ENCODE results near the gene ZFP36L2. TPM values are rescaled to one million over a fixed set of nuclear protein-coding genes. Genes with fewer than 3 reads are reported as not detected.

The ZFP36L2 gene
- total and polyA plus RNA-seq, 9 of the 15 experiments (the other 6 are each of a cell fraction or from before 2014, with no cell fraction given), result 4.1 to 60.6 (median 20.3) TPM

DNA sequence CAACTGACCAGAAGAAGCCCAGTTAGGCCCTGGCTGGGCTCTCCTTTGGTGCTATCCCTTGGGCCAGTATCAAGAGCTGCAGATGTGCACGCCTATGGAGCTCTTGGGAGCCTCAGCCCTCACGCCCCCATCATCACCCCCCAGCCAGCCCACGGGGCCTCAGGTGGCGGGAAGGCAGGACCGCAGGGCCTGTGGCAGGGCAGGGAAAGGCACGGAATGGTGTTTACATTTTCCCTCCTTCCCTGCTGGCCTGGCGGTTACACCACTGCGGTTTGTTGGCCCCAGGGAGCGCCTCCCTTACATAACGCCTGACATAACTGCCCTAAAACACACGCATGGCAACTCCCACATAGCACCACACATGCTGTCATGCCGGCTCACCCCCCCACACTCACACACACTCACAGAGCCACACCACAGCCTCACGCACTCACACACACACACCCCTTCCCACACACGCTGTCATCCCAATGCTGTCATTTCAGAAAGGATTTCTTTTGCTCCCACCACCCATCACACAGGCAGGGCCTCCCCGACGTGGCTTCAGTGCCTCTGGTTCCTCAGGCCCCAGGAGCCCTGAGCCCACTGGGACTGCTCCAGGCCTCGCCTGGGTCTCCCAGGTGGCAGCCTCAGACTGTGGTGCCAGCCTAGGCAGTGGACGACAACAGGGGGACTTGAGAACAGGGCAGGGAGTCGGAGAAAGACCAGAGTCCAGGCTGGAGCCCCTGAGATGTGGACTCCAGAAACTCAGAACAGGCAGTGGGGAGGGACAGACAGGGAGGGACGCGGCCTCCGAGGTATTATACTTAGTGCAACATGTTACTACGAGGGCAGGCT is 15.7 kb downstream of the ZFP36L2 start (continued):
- TF ChIP-seq, protein P1, sequence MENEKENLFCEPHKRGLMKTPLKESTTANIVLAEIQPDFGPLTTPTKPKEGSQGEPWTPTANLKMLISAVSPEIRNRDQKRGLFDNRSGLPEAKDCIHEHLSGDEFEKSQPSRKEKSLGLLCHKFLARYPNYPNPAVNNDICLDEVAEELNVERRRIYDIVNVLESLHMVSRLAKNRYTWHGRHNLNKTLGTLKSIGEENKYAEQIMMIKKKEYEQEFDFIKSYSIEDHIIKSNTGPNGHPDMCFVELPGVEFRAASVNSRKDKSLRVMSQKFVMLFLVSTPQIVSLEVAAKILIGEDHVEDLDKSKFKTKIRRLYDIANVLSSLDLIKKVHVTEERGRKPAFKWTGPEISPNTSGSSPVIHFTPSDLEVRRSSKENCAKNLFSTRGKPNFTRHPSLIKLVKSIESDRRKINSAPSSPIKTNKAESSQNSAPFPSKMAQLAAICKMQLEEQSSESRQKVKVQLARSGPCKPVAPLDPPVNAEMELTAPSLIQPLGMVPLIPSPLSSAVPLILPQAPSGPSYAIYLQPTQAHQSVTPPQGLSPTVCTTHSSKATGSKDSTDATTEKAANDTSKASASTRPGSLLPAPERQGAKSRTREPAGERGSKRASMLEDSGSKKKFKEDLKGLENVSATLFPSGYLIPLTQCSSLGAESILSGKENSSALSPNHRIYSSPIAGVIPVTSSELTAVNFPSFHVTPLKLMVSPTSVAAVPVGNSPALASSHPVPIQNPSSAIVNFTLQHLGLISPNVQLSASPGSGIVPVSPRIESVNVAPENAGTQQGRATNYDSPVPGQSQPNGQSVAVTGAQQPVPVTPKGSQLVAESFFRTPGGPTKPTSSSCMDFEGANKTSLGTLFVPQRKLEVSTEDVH (IDR thresholded peaks at IDR 0.05; ENCODE audit: low read depth, partially characterized antibody), result peak; percentile 42
- no peak for TF ChIP-seq HDAC3 (IDR thresholded peaks at IDR 0.05; ENCODE audit: borderline replicate concordance, partially characterized antibody)
- TF ChIP-seq ZFP30 (CRISPR knock-in tag; IDR thresholded peaks at IDR 0.05; ENCODE audit: borderline replicate concordance), result no peak
- TF ChIP-seq ZKSCAN1 (IDR thresholded peaks at IDR 0.05; ENCODE audit: low read depth, low read length), result no peak
- no peak for TF ChIP-seq NR2F6 (CRISPR knock-in tag; IDR thresholded peaks at IDR 0.05)
- no peak for TF ChIP-seq ZNF511 (CRISPR knock-in tag; IDR thresholded peaks at IDR 0.05)
- TF ChIP-seq ZBTB8A (IDR thresholded peaks at IDR 0.05; ENCODE audit: partially characterized antibody), result no peak
- TF ChIP-seq EP300 (IDR thresholded peaks at IDR 0.05; ENCODE audit: low read length), result peak; percentile 51
- TF ChIP-seq, protein P2, sequence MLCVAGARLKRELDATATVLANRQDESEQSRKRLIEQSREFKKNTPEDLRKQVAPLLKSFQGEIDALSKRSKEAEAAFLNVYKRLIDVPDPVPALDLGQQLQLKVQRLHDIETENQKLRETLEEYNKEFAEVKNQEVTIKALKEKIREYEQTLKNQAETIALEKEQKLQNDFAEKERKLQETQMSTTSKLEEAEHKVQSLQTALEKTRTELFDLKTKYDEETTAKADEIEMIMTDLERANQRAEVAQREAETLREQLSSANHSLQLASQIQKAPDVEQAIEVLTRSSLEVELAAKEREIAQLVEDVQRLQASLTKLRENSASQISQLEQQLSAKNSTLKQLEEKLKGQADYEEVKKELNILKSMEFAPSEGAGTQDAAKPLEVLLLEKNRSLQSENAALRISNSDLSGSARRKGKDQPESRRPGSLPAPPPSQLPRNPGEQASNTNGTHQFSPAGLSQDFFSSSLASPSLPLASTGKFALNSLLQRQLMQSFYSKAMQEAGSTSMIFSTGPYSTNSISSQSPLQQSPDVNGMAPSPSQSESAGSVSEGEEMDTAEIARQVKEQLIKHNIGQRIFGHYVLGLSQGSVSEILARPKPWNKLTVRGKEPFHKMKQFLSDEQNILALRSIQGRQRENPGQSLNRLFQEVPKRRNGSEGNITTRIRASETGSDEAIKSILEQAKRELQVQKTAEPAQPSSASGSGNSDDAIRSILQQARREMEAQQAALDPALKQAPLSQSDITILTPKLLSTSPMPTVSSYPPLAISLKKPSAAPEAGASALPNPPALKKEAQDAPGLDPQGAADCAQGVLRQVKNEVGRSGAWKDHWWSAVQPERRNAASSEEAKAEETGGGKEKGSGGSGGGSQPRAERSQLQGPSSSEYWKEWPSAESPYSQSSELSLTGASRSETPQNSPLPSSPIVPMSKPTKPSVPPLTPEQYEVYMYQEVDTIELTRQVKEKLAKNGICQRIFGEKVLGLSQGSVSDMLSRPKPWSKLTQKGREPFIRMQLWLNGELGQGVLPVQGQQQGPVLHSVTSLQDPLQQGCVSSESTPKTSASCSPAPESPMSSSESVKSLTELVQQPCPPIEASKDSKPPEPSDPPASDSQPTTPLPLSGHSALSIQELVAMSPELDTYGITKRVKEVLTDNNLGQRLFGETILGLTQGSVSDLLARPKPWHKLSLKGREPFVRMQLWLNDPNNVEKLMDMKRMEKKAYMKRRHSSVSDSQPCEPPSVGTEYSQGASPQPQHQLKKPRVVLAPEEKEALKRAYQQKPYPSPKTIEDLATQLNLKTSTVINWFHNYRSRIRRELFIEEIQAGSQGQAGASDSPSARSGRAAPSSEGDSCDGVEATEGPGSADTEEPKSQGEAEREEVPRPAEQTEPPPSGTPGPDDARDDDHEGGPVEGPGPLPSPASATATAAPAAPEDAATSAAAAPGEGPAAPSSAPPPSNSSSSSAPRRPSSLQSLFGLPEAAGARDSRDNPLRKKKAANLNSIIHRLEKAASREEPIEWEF (CRISPR knock-in tag; IDR thresholded peaks at IDR 0.05), result no peak
- TF ChIP-seq MAX (CRISPR knock-in tag; IDR thresholded peaks at IDR 0.05), result peak; percentile 88
- peak; percentile 42; the same call in 1 of the 2 replicates for TF ChIP-seq JUN (IDR thresholded peaks at IDR 0.05; ENCODE audit: borderline replicate concordance, low read depth, low read length)
- TF ChIP-seq JUN (CRISPR knock-in tag; IDR thresholded peaks at IDR 0.05; ENCODE audit: borderline replicate concordance), result no peak
- TF ChIP-seq ZNF253 (CRISPR knock-in tag; conservative IDR thresholded peaks at IDR 0.05), result no peak
- TF ChIP-seq, protein P3, sequence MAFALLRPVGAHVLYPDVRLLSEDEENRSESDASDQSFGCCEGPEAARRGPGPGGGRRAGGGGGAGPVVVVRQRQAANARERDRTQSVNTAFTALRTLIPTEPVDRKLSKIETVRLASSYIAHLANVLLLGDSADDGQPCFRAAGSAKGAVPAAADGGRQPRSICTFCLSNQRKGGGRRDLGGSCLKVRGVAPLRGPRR (CRISPR knock-in tag; IDR thresholded peaks at IDR 0.05), result no peak
- no peak for TF ChIP-seq TCFL5 (CRISPR knock-in tag; conservative IDR thresholded peaks at IDR 0.05)
- peak; percentile 44 for TF ChIP-seq NEUROD1 (IDR thresholded peaks at IDR 0.05; ENCODE audit: borderline replicate concordance, low read depth, low read length, partially characterized antibody)
- TF ChIP-seq ETS2 (tag; IDR thresholded peaks at IDR 0.05; ENCODE audit: borderline replicate concordance, poor library complexity, severe bottlenecking), result no peak

Measured in K562 (cell line).